Measurements from ENCODE around the gene SCNN1A.

DNA sequence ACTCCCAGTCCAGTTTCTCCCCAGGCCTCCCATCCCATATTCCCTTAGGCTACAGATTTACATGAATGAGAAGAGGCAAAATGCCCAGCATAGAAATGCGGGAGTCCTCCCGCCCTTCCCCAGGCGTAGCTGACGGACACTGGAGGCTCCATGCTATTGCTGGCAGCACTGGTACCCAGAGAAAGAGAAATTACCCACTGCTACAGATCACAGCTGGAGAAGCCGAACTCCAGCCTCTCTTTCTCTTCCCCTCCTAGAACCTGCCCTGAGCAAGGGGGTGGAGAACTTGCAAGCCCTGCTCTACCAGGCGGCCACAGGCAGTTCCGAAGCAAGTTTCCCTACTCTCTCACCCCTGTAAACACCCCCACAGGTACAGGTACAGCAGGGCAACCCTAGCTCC lies 12.2 kb upstream of the SCNN1A start:
- TF ChIP-seq, protein P1, sequence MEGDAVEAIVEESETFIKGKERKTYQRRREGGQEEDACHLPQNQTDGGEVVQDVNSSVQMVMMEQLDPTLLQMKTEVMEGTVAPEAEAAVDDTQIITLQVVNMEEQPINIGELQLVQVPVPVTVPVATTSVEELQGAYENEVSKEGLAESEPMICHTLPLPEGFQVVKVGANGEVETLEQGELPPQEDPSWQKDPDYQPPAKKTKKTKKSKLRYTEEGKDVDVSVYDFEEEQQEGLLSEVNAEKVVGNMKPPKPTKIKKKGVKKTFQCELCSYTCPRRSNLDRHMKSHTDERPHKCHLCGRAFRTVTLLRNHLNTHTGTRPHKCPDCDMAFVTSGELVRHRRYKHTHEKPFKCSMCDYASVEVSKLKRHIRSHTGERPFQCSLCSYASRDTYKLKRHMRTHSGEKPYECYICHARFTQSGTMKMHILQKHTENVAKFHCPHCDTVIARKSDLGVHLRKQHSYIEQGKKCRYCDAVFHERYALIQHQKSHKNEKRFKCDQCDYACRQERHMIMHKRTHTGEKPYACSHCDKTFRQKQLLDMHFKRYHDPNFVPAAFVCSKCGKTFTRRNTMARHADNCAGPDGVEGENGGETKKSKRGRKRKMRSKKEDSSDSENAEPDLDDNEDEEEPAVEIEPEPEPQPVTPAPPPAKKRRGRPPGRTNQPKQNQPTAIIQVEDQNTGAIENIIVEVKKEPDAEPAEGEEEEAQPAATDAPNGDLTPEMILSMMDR (IDR thresholded peaks at IDR 0.05; ENCODE audit: insufficient read depth, low read length) = no peak
- TF ChIP-seq GABPA (IDR thresholded peaks at IDR 0.05; ENCODE audit: low read depth) = no peak

Measured in HL-60 (cell line).